ENCODE measurements around the gene ACAD9.

The ACAD9 gene

DNA sequence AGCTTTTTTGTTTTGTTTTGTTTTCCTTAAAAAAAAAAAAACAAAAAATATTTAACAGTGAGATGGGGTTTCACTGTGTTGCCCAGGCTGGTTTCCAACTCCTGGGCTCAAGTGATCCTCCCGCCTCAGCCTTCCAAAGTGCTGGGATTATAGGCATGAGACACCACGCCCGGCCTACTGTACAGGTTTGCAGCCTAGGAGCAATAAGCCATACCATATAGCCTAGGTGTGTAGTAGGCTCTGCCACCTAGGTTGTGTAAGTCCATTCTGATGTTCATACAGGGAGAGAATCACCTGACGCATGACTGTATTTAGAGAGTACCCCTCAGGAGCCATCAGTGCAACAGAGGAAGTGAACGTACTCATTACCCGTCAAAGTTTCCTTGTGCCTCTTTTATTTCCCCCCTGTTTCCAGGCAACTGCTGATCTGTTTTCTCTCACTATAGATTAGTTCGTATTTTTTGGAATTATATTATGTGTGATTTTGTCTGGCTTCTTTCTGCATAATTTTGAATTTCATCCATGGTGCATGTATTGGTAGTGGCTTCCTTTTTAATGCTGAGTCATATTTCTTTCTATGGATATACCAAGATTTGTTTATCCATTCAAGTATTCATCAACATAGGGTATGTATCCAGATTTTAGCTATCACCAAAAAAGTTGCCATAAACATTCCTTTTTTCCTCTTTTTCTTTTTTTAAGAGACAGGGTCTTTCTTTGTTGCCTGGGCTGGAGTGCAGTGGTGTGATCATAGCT is 9.9 kb downstream of the ACAD9 start:
- H3K4me1 ChIP-seq (ENCODE audit: control insufficient read depth, low read depth, low read length): no peaks in the 10 kb centered on the region
- no peak overlapping the region for H3K4me2 ChIP-seq (ENCODE audit: low read length)
- H3K23ac ChIP-seq (ENCODE audit: low read length): no peak overlapping the region
- H3K4me3 ChIP-seq (ENCODE audit: low read length): no peak overlapping the region
- peaks cover 7% of the 10 kb centered on the region for H3K36me3 ChIP-seq (ENCODE audit: control insufficient read depth, insufficient read depth, low read length)
- no peaks in the 10 kb centered on the region for H3K79me2 ChIP-seq (ENCODE audit: control insufficient read depth, insufficient read depth, low read length)
- H3K27me3 ChIP-seq (ENCODE audit: insufficient read depth, low read length, poor library complexity): no peaks in the 10 kb centered on the region
- H3K79me1 ChIP-seq (ENCODE audit: low read length): peaks cover 4% of the 10 kb centered on the region
- no peak overlapping the region for H2BK5ac ChIP-seq (ENCODE audit: low read length)
- no peak overlapping the region for H4K5ac ChIP-seq (ENCODE audit: low read length)
- H2AK5ac ChIP-seq (ENCODE audit: low read length): no peak overlapping the region
- DNase-seq: no peak
- H3K4ac ChIP-seq (ENCODE audit: low read depth, low read length): no peak overlapping the region
- no CpG with 5 or more reads among the region's 7 CpGs for WGBS (ENCODE audit: extremely low coverage, insufficient coverage, low lambda C conversion rate)
- H2BK15ac ChIP-seq (replicated peaks; ENCODE audit: low read depth): no peak overlapping the region
- H3K18ac ChIP-seq (ENCODE audit: low read length): no peak overlapping the region
- no peak overlapping the region for H2BK120ac ChIP-seq (ENCODE audit: low read depth, low read length)
- no peak overlapping the region for H4K8ac ChIP-seq (ENCODE audit: low read depth, low read length)
- H3K27ac ChIP-seq (ENCODE audit: low read depth, low read length): no peak overlapping the region
- no peak overlapping the region for H3K56ac ChIP-seq (ENCODE audit: low read length)
- H3K9ac ChIP-seq (ENCODE audit: low read length): no peak overlapping the region

DNA sequence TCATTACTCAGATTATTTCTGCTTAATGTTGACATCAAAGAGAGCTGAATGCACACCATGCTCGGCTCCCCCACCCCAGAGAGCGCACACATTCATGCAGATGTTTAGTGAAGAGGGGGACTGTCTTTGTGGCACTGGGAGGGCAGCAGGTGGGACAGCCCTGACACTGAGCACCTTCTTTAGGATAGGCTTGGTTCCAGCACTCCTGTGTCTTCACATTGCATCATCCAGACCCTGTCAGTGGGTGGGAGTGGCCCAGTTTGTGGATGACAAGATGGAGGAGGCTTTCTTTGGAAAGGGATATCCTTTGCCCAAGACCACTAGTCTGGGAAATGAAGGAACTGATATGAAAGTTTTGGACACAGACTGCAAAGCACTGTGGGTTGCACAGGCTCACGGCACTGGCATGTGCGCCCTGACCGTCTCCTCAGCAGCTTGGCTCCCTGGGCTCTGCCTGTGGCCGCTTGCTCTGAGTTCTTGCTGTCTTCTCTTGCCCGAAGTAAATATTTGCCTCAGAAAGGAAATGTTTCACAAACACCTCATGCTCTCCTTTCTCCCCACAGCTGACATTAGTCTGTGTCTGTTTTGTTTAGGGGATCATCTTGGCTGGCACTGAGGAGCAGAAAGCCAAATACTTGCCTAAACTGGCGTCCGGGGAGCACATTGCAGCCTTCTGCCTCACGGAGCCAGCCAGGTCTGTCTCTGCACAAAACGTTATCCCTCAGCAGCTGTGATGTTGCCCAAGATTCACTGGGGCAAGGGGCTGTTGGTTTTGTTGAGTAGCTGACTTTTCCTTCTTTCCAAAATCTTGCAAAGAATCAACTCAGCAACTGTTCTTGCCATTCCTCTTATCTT is 16.6 kb downstream of the ACAD9 start:
- H3K4me1 ChIP-seq (ENCODE audit: control insufficient read depth, low read depth, low read length): no peaks in the 10 kb centered on the region
- H3K79me1 ChIP-seq (ENCODE audit: low read length): no peaks in the 10 kb centered on the region
- no peaks in the 10 kb centered on the region for H3K27me3 ChIP-seq (ENCODE audit: insufficient read depth, low read length, poor library complexity)
- H3K23ac ChIP-seq (ENCODE audit: low read length): no peak overlapping the region
- peak; percentile 23 for DNase-seq
- H3K18ac ChIP-seq (ENCODE audit: low read length): no peak overlapping the region
- WGBS (ENCODE audit: extremely low coverage, insufficient coverage, low lambda C conversion rate): no CpG with 5 or more reads among the region's 11 CpGs
- no peak overlapping the region for H4K8ac ChIP-seq (ENCODE audit: low read depth, low read length)
- H3K4me3 ChIP-seq (ENCODE audit: low read length): no peak overlapping the region
- H3K4me2 ChIP-seq (ENCODE audit: low read length): no peak overlapping the region
- no peak overlapping the region for H3K56ac ChIP-seq (ENCODE audit: low read length)
- no peak overlapping the region for H3K9ac ChIP-seq (ENCODE audit: low read length)
- H2BK15ac ChIP-seq (replicated peaks; ENCODE audit: low read depth): no peak overlapping the region
- no peak overlapping the region for H2BK120ac ChIP-seq (ENCODE audit: low read depth, low read length)
- H3K36me3 ChIP-seq (ENCODE audit: control insufficient read depth, insufficient read depth, low read length): peaks cover 21% of the 10 kb centered on the region
- H2AK5ac ChIP-seq (ENCODE audit: low read length): no peak overlapping the region
- H2BK5ac ChIP-seq (ENCODE audit: low read length): no peak overlapping the region
- H3K79me2 ChIP-seq (ENCODE audit: control insufficient read depth, insufficient read depth, low read length): no peaks in the 10 kb centered on the region
- no peak overlapping the region for H3K27ac ChIP-seq (ENCODE audit: low read depth, low read length)
- H3K4ac ChIP-seq (ENCODE audit: low read depth, low read length): no peak overlapping the region
- no peak overlapping the region for H4K5ac ChIP-seq (ENCODE audit: low read length)

DNA sequence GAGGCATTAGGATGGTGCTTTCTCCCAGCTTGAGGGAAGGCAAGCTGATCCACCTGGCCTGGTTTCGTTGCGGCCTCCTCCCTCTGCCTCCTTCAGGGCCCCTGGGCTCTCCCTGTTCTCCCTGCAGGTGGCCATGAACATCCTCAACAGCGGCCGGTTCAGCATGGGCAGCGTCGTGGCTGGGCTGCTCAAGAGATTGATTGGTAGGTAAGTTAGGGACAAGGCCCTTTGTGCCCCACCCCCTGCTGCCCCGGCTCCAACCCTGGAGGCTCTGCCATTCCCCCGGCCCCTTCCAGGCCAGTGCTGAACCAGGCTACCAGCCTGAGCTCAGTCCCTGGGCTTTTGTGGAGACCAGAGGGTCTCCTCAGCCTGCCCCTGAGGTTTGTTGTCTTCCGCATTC is 23.0 kb downstream of the ACAD9 start:
- Histone ChIP-seq H3K4ac (ENCODE audit: low read depth, low read length) (no peak overlapping the region), H3K4me3 (ENCODE audit: low read length) (no peak overlapping the region), H3K4me2 (ENCODE audit: low read length) (no peak overlapping the region), H3K27me3 (ENCODE audit: insufficient read depth, low read length, poor library complexity) (no peaks in the 10 kb centered on the region), H3K79me2 (ENCODE audit: control insufficient read depth, insufficient read depth, low read length) (no peaks in the 10 kb centered on the region), H4K8ac (ENCODE audit: low read depth, low read length) (no peak overlapping the region), H2BK15ac (replicated peaks; ENCODE audit: low read depth) (no peak overlapping the region), H2BK5ac (ENCODE audit: low read length) (no peak overlapping the region), H3K27ac (ENCODE audit: low read depth, low read length) (no peak overlapping the region), H3K9ac (ENCODE audit: low read length) (no peak overlapping the region), H3K23ac (ENCODE audit: low read length) (no peak overlapping the region), H3K79me1 (ENCODE audit: low read length) (no peaks in the 10 kb centered on the region), H3K36me3 (ENCODE audit: control insufficient read depth, insufficient read depth, low read length) (peaks cover 17% of the 10 kb centered on the region), H3K4me1 (ENCODE audit: control insufficient read depth, low read depth, low read length) (no peaks in the 10 kb centered on the region), H3K18ac (ENCODE audit: low read length) (no peak overlapping the region), H2BK120ac (ENCODE audit: low read depth, low read length) (no peak overlapping the region), H3K56ac (ENCODE audit: low read length) (no peak overlapping the region), H4K5ac (ENCODE audit: low read length) (no peak overlapping the region), H2AK5ac (ENCODE audit: low read length) (no peak overlapping the region)
- no CpG with 5 or more reads among the region's 9 CpGs for WGBS (ENCODE audit: extremely low coverage, insufficient coverage, low lambda C conversion rate)
- no peak for DNase-seq

DNA sequence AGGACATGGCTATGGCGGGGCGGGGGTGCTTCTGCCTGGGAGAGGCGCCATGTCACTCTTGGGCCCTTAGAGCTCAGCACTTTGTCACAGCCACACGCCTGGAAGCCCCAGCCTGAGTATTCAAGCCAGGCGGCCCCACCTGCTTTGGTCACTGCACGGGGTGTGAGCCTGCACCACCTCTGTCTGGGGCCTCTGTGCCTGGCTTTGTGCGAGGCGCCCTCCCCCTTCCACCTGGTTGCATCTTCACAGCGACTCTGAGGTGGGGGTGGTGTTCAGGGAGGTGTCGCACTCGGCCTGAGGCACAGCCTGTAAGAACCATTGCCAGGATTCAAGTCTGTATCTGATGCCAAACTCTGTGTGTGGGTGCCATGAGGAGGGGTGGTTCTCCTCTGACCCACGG is 24.1 kb downstream of the ACAD9 start:
- no peak overlapping the region for H4K8ac ChIP-seq (ENCODE audit: low read depth, low read length)
- no peak overlapping the region for H2BK120ac ChIP-seq (ENCODE audit: low read depth, low read length)
- H3K9ac ChIP-seq (ENCODE audit: low read length): no peak overlapping the region
- no CpG with 5 or more reads among the region's 12 CpGs for WGBS (ENCODE audit: extremely low coverage, insufficient coverage, low lambda C conversion rate)
- H3K4me2 ChIP-seq (ENCODE audit: low read length): no peak overlapping the region
- no peak overlapping the region for H2BK5ac ChIP-seq (ENCODE audit: low read length)
- H3K4ac ChIP-seq (ENCODE audit: low read depth, low read length): no peak overlapping the region
- H3K56ac ChIP-seq (ENCODE audit: low read length): no peak overlapping the region
- H3K79me1 ChIP-seq (ENCODE audit: low read length): no peaks in the 10 kb centered on the region
- no peak overlapping the region for H3K18ac ChIP-seq (ENCODE audit: low read length)
- no peaks in the 10 kb centered on the region for H3K27me3 ChIP-seq (ENCODE audit: insufficient read depth, low read length, poor library complexity)
- no peak overlapping the region for H3K27ac ChIP-seq (ENCODE audit: low read depth, low read length)
- H3K4me3 ChIP-seq (ENCODE audit: low read length): no peak overlapping the region
- no peaks in the 10 kb centered on the region for H3K79me2 ChIP-seq (ENCODE audit: control insufficient read depth, insufficient read depth, low read length)
- no peaks in the 10 kb centered on the region for H3K4me1 ChIP-seq (ENCODE audit: control insufficient read depth, low read depth, low read length)
- no peak overlapping the region for H4K5ac ChIP-seq (ENCODE audit: low read length)
- peaks cover 15% of the 10 kb centered on the region for H3K36me3 ChIP-seq (ENCODE audit: control insufficient read depth, insufficient read depth, low read length)
- no peak for DNase-seq
- H2BK15ac ChIP-seq (replicated peaks; ENCODE audit: low read depth): no peak overlapping the region
- H2AK5ac ChIP-seq (ENCODE audit: low read length): no peak overlapping the region
- no peak overlapping the region for H3K23ac ChIP-seq (ENCODE audit: low read length)

DNA sequence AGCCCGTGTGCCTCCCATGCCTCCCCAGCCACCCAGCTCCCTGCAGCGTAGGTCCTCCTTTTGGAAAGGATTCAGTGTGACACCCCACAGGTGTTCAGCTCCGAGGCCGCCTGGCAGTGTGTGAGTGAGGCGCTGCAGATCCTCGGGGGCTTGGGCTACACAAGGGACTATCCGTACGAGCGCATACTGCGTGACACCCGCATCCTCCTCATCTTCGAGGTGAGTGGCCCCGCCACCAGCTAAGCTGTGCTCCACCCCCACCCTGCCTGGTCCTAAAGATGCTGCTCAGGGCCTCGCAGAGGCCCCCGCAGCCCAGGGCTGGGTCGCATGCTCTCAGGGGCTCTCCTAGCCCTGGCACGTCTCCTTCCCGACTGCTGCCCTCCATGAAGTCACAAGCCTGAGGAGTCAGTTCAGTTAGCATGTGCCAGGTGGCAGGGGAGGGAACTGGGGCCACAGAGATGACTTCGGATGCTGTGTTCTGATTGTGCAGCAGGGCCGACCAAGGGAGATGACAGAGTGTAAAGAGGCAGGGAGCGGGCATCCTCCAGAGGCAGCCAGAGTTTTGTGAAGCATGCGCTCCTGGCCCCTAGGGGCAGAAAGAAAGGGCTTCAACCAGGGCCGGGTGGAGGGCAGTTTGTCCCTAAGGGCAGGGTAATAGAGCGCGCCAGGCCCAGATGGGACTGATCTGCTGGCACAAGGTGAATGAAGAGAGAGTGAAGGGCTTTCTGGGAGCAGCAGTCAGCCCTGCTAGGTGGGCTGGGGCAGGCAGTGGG is 26.8 kb downstream of the ACAD9 start:
- Histone ChIP-seq H3K9ac (ENCODE audit: low read length) (no peak overlapping the region), H3K4ac (ENCODE audit: low read depth, low read length) (no peak overlapping the region), H4K8ac (ENCODE audit: low read depth, low read length) (no peak overlapping the region), H3K4me1 (ENCODE audit: control insufficient read depth, low read depth, low read length) (no peaks in the 10 kb centered on the region), H3K36me3 (ENCODE audit: control insufficient read depth, insufficient read depth, low read length) (peaks cover 9% of the 10 kb centered on the region), H3K27me3 (ENCODE audit: insufficient read depth, low read length, poor library complexity) (no peaks in the 10 kb centered on the region), H2BK15ac (replicated peaks; ENCODE audit: low read depth) (no peak overlapping the region), H3K18ac (ENCODE audit: low read length) (no peak overlapping the region), H3K79me2 (ENCODE audit: control insufficient read depth, insufficient read depth, low read length) (no peaks in the 10 kb centered on the region), H2BK120ac (ENCODE audit: low read depth, low read length) (no peak overlapping the region), H2AK5ac (ENCODE audit: low read length) (no peak overlapping the region), H4K5ac (ENCODE audit: low read length) (no peak overlapping the region), H3K56ac (ENCODE audit: low read length) (no peak overlapping the region), H3K27ac (ENCODE audit: low read depth, low read length) (no peak overlapping the region), H3K4me2 (ENCODE audit: low read length) (no peak overlapping the region), H3K4me3 (ENCODE audit: low read length) (no peak overlapping the region), H3K23ac (ENCODE audit: low read length) (no peak overlapping the region), H2BK5ac (ENCODE audit: low read length) (no peak overlapping the region), H3K79me1 (ENCODE audit: low read length) (no peaks in the 10 kb centered on the region)
- no CpG with 5 or more reads among the region's 25 CpGs for WGBS (ENCODE audit: extremely low coverage, insufficient coverage, low lambda C conversion rate)
- DNase-seq: no peak
